WTC11 (cell line): ENCODE measurements around the gene SMARCD3. TPM values are rescaled to one million over a fixed set of nuclear protein-coding genes. Genes with fewer than 3 reads are reported as not detected.

ENCODE experiments used
- ATAC-seq: fragments of 200-7000 bp; cut with Tn5 transposase; 2 replicates; pipeline ENCODE4 v1.10.0; 2021; ENCODE audit warnings: mild to moderate bottlenecking, moderate library complexity
- CTCF ChIA-PET: fragments of 300-600 bp; sonication (Branson Sonifier 250); formaldehyde crosslinking; loops from one replicate; lab custom pipeline; 2021; ENCODE audit warnings: antibody characterized with exemption; lab: Charles Lee
- POLR2A ChIA-PET: fragments of 350-600 bp; sonication (Branson Sonifier 250); formaldehyde crosslinking; loops from one replicate; lab custom pipeline; 2021; ENCODE audit warnings: antibody characterized with exemption; lab: Charles Lee
- DNase-seq: peaks from one replicate; pipeline ENCODE4 v3.0.0; 2021; ENCODE audit warnings: low spot score
- H3K27ac Mint-ChIP-seq: 2 replicates; pipeline ENCODE4 v1.8.0; 2021; ENCODE audit warnings: mixed read lengths
- H3K27me3 Mint-ChIP-seq: 2 replicates; pipeline ENCODE4 v1.8.0; 2021; ENCODE audit warnings: low read depth, mild to moderate bottlenecking, moderate library complexity, mixed read lengths
- H3K36me3 Mint-ChIP-seq: 2 replicates; pipeline ENCODE4 v1.8.0; 2021; ENCODE audit warnings: mixed read lengths
- H3K4me1 Mint-ChIP-seq: 2 replicates; pipeline ENCODE4 v1.8.0; 2022; ENCODE audit warnings: mixed read lengths
- H3K4me3 Mint-ChIP-seq: 2 replicates; pipeline ENCODE4 v1.8.0; 2021; ENCODE audit warnings: mild to moderate bottlenecking, moderate library complexity, mixed read lengths
- H3K9me3 Mint-ChIP-seq: 2 replicates; pipeline ENCODE4 v1.8.0; 2021; ENCODE audit warnings: mixed read lengths
- ESRRA ChIP-seq: sonication (generic); formaldehyde crosslinking; IDR thresholded peaks from 2 replicates; pipeline ENCODE4 v1.8.1; 2022; ENCODE audit warnings: mild to moderate bottlenecking, missing genetic modification reagents, borderline replicate concordance
- ETV6 ChIP-seq: sonication (generic); formaldehyde crosslinking; IDR thresholded peaks from 2 replicates; pipeline ENCODE4 v1.8.1; 2022; ENCODE audit warnings: mild to moderate bottlenecking, missing genetic modification reagents
- FOXP1 ChIP-seq: sonication (generic); formaldehyde crosslinking; IDR thresholded peaks from 2 replicates; pipeline ENCODE4 v1.8.0; 2022; ENCODE audit warnings: missing genetic modification reagents, mild to moderate bottlenecking, moderate library complexity, borderline replicate concordance
- GTF2I ChIP-seq: fragments of 250-450 bp; sonication (Bioruptor Pico); conservative IDR thresholded peaks from 2 replicates; pipeline ENCODE4 v1.4.0; 2021; ENCODE audit warnings: mild to moderate bottlenecking
- HMGA2 ChIP-seq: fragments of 250-450 bp; sonication (Bioruptor Pico); IDR thresholded peaks from 2 replicates; pipeline ENCODE4 v1.4.0; 2021; ENCODE audit warnings: mild to moderate bottlenecking, moderate library complexity
- IRF2 ChIP-seq: sonication (generic); formaldehyde crosslinking; IDR thresholded peaks from 2 replicates; pipeline ENCODE4 v1.8.0; 2022; ENCODE audit warnings: low read depth, missing genetic modification reagents, borderline replicate concordance
- JUN ChIP-seq: sonication (generic); formaldehyde crosslinking; IDR thresholded peaks from 2 replicates; pipeline ENCODE4 v1.8.0; 2023; ENCODE audit warnings: mild to moderate bottlenecking, missing genetic modification reagents
- MXD4 ChIP-seq: fragments of 250-450 bp; sonication (Bioruptor Pico); IDR thresholded peaks from 2 replicates; pipeline ENCODE4 v1.8.0; 2021; ENCODE audit warnings: mild to moderate bottlenecking, moderate library complexity, borderline replicate concordance
- NFYB ChIP-seq: sonication (generic); formaldehyde crosslinking; conservative IDR thresholded peaks from 2 replicates; pipeline ENCODE4 v1.8.0; 2022; ENCODE audit warnings: low read depth, missing genetic modification reagents
- NR1H2 ChIP-seq: sonication (generic); formaldehyde crosslinking; IDR thresholded peaks from 2 replicates; pipeline ENCODE4 v1.9.0; 2021; ENCODE audit warnings: mild to moderate bottlenecking, moderate library complexity, missing genetic modification reagents
- NR2C2 ChIP-seq: sonication (generic); formaldehyde crosslinking; IDR thresholded peaks from 2 replicates; pipeline ENCODE4 v1.8.0; 2022; ENCODE audit warnings: mild to moderate bottlenecking, missing genetic modification reagents
- RORB ChIP-seq: fragments of 250-450 bp; sonication (Bioruptor Pico); IDR thresholded peaks from 2 replicates; pipeline ENCODE4 v1.9.0; 2021; ENCODE audit warnings: mild to moderate bottlenecking
- TEAD1 ChIP-seq: sonication (generic); formaldehyde crosslinking; IDR thresholded peaks from 2 replicates; pipeline ENCODE4 v1.8.0; 2022; ENCODE audit warnings: mild to moderate bottlenecking, missing genetic modification reagents
- TEAD4 ChIP-seq: sonication (generic); formaldehyde crosslinking; IDR thresholded peaks from 2 replicates; pipeline ENCODE4 v1.8.0; 2022; ENCODE audit warnings: mild to moderate bottlenecking, missing genetic modification reagents
- TP53 ChIP-seq: sonication (generic); formaldehyde crosslinking; IDR thresholded peaks from 2 replicates; pipeline ENCODE4 v1.8.1; 2023; ENCODE audit warnings: mild to moderate bottlenecking, missing genetic modification reagents
- ZBTB21 ChIP-seq: sonication (generic); formaldehyde crosslinking; IDR thresholded peaks from 2 replicates; pipeline ENCODE4 v1.8.1; 2023; ENCODE audit warnings: mild to moderate bottlenecking, missing genetic modification reagents, borderline replicate concordance
- ZNF121 ChIP-seq: sonication (generic); formaldehyde crosslinking; IDR thresholded peaks from 2 replicates; pipeline ENCODE4 v1.8.0; 2023; ENCODE audit warnings: missing genetic modification reagents
- ZNF219 ChIP-seq: sonication (generic); formaldehyde crosslinking; IDR thresholded peaks from 2 replicates; pipeline ENCODE4 v1.8.0; 2023; ENCODE audit warnings: missing genetic modification reagents, mild to moderate bottlenecking, borderline replicate concordance
- ZNF263 ChIP-seq: sonication (generic); formaldehyde crosslinking; IDR thresholded peaks from 2 replicates; pipeline ENCODE4 v1.8.1; 2022; ENCODE audit warnings: low read depth, mild to moderate bottlenecking, moderate library complexity, missing genetic modification reagents
- ZNF416 ChIP-seq: fragments of 250-450 bp; sonication (Bioruptor Pico); IDR thresholded peaks from 2 replicates; pipeline ENCODE4 v1.9.0; 2021; ENCODE audit warnings: mild to moderate bottlenecking, inconsistent platforms
- total RNA-seq: library from RNA; stranded (reverse); gene quantifications from 3 replicates; pipeline ENCODE4 v1.2.3, GENCODE V29; 2021
- TF ChIP-seq, protein P1 (sequence below): sonication (generic); formaldehyde crosslinking; IDR thresholded peaks from 2 replicates; pipeline ENCODE4 v1.8.0; 2022; ENCODE audit warnings: mild to moderate bottlenecking, missing genetic modification reagents
- TF ChIP-seq, protein P2 (sequence below): fragments of 250-450 bp; sonication (Bioruptor Pico); IDR thresholded peaks from 2 replicates; pipeline ENCODE4 v1.9.0; 2021; ENCODE audit warnings: mild to moderate bottlenecking
- TF ChIP-seq, protein P3 (sequence below): sonication (generic); formaldehyde crosslinking; IDR thresholded peaks from 2 replicates; pipeline ENCODE4 v1.8.1; 2023; ENCODE audit warnings: mild to moderate bottlenecking, missing genetic modification reagents, borderline replicate concordance
- TF ChIP-seq, protein P4 (sequence below): fragments of 250-450 bp; sonication (Bioruptor Pico); conservative IDR thresholded peaks from 2 replicates; pipeline ENCODE4 v1.9.0; 2021; ENCODE audit warnings: mild to moderate bottlenecking
- TF ChIP-seq, protein P5 (sequence below): sonication (generic); formaldehyde crosslinking; conservative IDR thresholded peaks from 2 replicates; pipeline ENCODE4 v1.8.1; 2022; ENCODE audit warnings: mild to moderate bottlenecking, missing genetic modification reagents
- TF ChIP-seq, protein P6 (sequence below): sonication (generic); formaldehyde crosslinking; IDR thresholded peaks from 2 replicates; pipeline ENCODE4 v1.8.1; 2022; ENCODE audit warnings: mild to moderate bottlenecking, moderate library complexity, missing genetic modification reagents

SMARCD3 gene
- total RNA-seq, 1 experiment from 2014 or later = 5.9 TPM

DNA sequence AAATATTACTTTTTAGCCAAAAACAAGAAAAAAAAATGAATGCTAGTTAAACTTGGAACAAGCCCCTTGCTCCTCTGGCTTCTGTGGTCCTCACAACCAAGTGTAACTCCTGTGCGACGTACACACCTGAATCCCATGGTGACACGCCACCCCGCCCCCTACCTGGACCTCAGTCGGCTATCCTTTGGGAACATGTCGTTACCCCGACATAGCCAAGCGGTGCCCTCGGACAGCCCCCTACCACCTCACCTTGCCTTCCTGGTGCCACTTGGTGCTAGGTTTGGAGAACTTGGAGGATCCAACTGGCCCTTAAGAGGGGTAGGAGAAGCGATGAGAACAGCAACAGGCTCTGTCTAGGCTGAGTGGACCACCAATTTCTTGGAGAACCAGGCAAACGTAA lies 12.0 kb upstream of the SMARCD3 start:
- DNase-seq (no peak), ATAC-seq (no peak)
- Mint-ChIP-seq H3K27me3 (peaks cover 37% of the 10 kb centered on the region), H3K27ac (no peak overlapping the region), H3K4me3 (no peak overlapping the region), H3K4me1 (peaks cover 10% of the 10 kb centered on the region), H3K36me3 (no peaks in the 10 kb centered on the region), H3K9me3 (no peaks in the 10 kb centered on the region)
- POLR2A ChIA-PET = no interaction called here
- CTCF ChIA-PET = interaction anchor here (0.5 to 2.1 kb wide), 2 partner anchors 16 to 247 kb away, joined by 4 to 6 read pairs; no protein-coding TSS in a partner anchor
- TF ChIP-seq ESRRA (CRISPR knock-in tag) (no peak), HMGA2 (no peak), GTF2I (CRISPR knock-in tag) (no peak), JUN (CRISPR knock-in tag) (no peak), FOXP1 (CRISPR knock-in tag) (no peak), ZNF416 (CRISPR knock-in tag) (no peak), RORB (CRISPR knock-in tag) (no peak), ZNF219 (CRISPR knock-in tag) (no peak), ZNF121 (CRISPR knock-in tag) (no peak)
- TF ChIP-seq, protein P1, sequence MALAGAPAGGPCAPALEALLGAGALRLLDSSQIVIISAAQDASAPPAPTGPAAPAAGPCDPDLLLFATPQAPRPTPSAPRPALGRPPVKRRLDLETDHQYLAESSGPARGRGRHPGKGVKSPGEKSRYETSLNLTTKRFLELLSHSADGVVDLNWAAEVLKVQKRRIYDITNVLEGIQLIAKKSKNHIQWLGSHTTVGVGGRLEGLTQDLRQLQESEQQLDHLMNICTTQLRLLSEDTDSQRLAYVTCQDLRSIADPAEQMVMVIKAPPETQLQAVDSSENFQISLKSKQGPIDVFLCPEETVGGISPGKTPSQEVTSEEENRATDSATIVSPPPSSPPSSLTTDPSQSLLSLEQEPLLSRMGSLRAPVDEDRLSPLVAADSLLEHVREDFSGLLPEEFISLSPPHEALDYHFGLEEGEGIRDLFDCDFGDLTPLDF (CRISPR knock-in tag) = no peak
- TF ChIP-seq, protein P2, sequence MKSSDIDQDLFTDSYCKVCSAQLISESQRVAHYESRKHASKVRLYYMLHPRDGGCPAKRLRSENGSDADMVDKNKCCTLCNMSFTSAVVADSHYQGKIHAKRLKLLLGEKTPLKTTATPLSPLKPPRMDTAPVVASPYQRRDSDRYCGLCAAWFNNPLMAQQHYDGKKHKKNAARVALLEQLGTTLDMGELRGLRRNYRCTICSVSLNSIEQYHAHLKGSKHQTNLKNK = no peak
- TF ChIP-seq, protein P3, sequence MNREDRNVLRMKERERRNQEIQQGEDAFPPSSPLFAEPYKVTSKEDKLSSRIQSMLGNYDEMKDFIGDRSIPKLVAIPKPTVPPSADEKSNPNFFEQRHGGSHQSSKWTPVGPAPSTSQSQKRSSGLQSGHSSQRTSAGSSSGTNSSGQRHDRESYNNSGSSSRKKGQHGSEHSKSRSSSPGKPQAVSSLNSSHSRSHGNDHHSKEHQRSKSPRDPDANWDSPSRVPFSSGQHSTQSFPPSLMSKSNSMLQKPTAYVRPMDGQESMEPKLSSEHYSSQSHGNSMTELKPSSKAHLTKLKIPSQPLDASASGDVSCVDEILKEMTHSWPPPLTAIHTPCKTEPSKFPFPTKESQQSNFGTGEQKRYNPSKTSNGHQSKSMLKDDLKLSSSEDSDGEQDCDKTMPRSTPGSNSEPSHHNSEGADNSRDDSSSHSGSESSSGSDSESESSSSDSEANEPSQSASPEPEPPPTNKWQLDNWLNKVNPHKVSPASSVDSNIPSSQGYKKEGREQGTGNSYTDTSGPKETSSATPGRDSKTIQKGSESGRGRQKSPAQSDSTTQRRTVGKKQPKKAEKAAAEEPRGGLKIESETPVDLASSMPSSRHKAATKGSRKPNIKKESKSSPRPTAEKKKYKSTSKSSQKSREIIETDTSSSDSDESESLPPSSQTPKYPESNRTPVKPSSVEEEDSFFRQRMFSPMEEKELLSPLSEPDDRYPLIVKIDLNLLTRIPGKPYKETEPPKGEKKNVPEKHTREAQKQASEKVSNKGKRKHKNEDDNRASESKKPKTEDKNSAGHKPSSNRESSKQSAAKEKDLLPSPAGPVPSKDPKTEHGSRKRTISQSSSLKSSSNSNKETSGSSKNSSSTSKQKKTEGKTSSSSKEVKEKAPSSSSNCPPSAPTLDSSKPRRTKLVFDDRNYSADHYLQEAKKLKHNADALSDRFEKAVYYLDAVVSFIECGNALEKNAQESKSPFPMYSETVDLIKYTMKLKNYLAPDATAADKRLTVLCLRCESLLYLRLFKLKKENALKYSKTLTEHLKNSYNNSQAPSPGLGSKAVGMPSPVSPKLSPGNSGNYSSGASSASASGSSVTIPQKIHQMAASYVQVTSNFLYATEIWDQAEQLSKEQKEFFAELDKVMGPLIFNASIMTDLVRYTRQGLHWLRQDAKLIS (CRISPR knock-in tag) = no peak
- TF ChIP-seq, protein P4, sequence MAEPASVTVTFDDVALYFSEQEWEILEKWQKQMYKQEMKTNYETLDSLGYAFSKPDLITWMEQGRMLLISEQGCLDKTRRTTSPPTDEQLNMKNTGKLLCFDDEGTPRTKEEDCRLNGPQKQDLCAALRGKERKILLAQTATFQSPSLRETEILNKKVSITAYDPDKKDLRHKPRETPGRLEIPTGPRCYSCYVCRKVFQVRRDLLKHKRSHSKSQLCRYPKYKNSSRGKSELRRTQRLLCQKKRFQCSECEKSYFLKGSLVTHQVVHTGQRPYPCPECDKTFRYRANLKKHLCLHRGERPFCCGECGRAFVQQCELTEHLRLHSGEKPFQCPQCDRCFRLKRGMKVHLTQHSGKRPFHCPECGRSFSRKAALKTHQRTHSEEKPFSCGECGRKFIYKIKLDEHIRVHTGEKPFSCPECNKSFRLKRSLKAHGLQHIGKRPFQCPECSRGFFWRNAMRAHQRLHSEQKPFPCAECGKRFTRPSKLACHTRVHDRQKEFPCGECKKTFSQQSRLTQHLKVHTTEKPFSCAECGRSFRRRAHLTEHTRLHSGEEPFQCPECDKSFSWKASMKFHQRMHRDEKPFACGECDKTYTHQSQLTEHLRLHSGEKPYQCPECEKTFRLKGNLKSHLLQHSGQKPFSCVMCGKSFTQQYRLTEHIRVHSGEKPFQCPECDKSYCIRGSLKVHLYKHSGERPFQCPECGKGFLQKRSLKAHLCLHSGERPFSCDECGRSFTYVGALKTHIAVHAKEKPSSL = no peak

DNA sequence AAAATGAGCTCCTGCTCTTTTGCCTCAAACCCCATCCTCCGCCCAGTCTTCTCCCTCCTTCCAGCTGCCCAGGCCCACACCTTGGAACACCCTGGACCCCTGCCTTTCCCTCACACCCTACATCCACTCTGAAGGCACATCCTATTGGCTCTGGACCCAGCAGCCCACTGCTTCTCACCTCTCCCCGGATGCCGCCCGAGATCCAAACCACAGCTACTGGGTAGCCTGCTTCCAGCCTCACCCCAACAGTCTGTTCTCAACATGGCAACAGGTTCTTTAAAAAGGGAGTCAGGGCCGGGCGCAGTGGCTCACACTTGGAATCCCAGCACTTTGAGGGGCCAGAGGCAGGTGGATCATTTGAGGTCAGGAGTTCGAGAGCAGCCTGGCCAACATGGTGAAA lies 9.5 kb upstream of the SMARCD3 start:
- H3K4me1 Mint-ChIP-seq = peaks cover 15% of the 10 kb centered on the region
- ATAC-seq = no peak
- TF ChIP-seq ZNF263 (CRISPR knock-in tag) (no peak), TP53 (no peak), ETV6 (CRISPR knock-in tag) (no peak), ZBTB21 (CRISPR knock-in tag) (no peak), IRF2 (CRISPR knock-in tag) (no peak), TEAD4 (CRISPR knock-in tag) (no peak), NR1H2 (CRISPR knock-in tag) (no peak), NR2C2 (CRISPR knock-in tag) (no peak), JUN (CRISPR knock-in tag) (no peak), NFYB (CRISPR knock-in tag) (no peak), TEAD1 (CRISPR knock-in tag) (no peak), MXD4 (CRISPR knock-in tag) (no peak)
- TF ChIP-seq, protein P5, sequence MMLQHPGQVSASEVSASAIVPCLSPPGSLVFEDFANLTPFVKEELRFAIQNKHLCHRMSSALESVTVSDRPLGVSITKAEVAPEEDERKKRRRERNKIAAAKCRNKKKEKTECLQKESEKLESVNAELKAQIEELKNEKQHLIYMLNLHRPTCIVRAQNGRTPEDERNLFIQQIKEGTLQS (CRISPR knock-in tag) = no peak
- TF ChIP-seq, protein P6, sequence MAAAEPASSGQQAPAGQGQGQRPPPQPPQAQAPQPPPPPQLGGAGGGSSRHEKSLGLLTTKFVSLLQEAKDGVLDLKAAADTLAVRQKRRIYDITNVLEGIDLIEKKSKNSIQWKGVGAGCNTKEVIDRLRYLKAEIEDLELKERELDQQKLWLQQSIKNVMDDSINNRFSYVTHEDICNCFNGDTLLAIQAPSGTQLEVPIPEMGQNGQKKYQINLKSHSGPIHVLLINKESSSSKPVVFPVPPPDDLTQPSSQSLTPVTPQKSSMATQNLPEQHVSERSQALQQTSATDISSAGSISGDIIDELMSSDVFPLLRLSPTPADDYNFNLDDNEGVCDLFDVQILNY (CRISPR knock-in tag) = no peak

More for the DNA sequence above, 9.5 kb upstream of the SMARCD3 start:
- H3K4me3 Mint-ChIP-seq = no peak overlapping the region
- H3K27me3 Mint-ChIP-seq = peaks cover 49% of the 10 kb centered on the region
- DNase-seq = no peak
- ChIA-PET CTCF (no interaction called here), POLR2A (no interaction called here)
- no peaks in the 10 kb centered on the region for H3K9me3 Mint-ChIP-seq
- H3K27ac Mint-ChIP-seq = no peak overlapping the region
- no peaks in the 10 kb centered on the region for H3K36me3 Mint-ChIP-seq
